ENCODE results near the gene KCNJ14.

Gene KCNJ14

GRCh38 chr19:48455171-48455907, at the start of gene KCNJ14:
Gene KCNJ14, plus strand, starts transcription at chr19:48455574. Its CDS starts 6,151 bp downstream, at chr19:48461725.
- no peak for DNase-seq (ENCODE audit: low read depth in 2 of 2)

GRCh38 chr19:48405850-48406249, 49.5 kb upstream of the KCNJ14 start:
- no peak for DNase-seq (ENCODE audit: low read depth in 2 of 2)

GRCh38 chr19:48413879-48414587, 41.3 kb upstream of the KCNJ14 start:
- DNase-seq (ENCODE audit: low read depth in 2 of 2) = no peak

- peak; percentile 57 to 80 for DNase-seq (ENCODE audit: low read depth in 2 of 2)
Observed at GRCh38 chr19:48415395-48415794, 40.0 kb upstream of the KCNJ14 start.

- DNase-seq (ENCODE audit: low read depth in 2 of 2) = no peak
Observed at GRCh38 chr19:48415806-48416221, 39.6 kb upstream of the KCNJ14 start.

- no peak for DNase-seq (ENCODE audit: low read depth in 2 of 2)
Observed at GRCh38 chr19:48417421-48417820, 38.0 kb upstream of the KCNJ14 start.

GRCh38 chr19:48418317-48419064, 36.9 kb upstream of the KCNJ14 start:
- DNase-seq (ENCODE audit: low read depth in 2 of 2) = no peak

GRCh38 chr19:48419158-48419920, 36.0 kb upstream of the KCNJ14 start:
- peak; percentile 71 to 74 for DNase-seq (ENCODE audit: low read depth in 2 of 2)

- DNase-seq (ENCODE audit: low read depth in 2 of 2) = no peak
Observed at GRCh38 chr19:48421548-48421947, 33.8 kb upstream of the KCNJ14 start.

- no peak for DNase-seq (ENCODE audit: low read depth in 2 of 2)
Observed at GRCh38 chr19:48424694-48425219, 30.6 kb upstream of the KCNJ14 start.

GRCh38 chr19:48428670-48429069, 26.7 kb upstream of the KCNJ14 start:
- DNase-seq (ENCODE audit: low read depth in 2 of 2) = no peak

- no peak for DNase-seq (ENCODE audit: low read depth in 2 of 2)
Observed at GRCh38 chr19:48433337-48433736, 22.0 kb upstream of the KCNJ14 start.

- DNase-seq (ENCODE audit: low read depth in 2 of 2) = no peak
Observed at GRCh38 chr19:48436586-48436985, 18.8 kb upstream of the KCNJ14 start.

- no peak for DNase-seq (ENCODE audit: low read depth in 2 of 2)
Observed at GRCh38 chr19:48441360-48442050, 13.9 kb upstream of the KCNJ14 start.

- DNase-seq (ENCODE audit: low read depth in 2 of 2) = no peak
Observed at GRCh38 chr19:48442116-48443035, 13.0 kb upstream of the KCNJ14 start.

GRCh38 chr19:48443256-48443655, 12.1 kb upstream of the KCNJ14 start:
- DNase-seq (ENCODE audit: low read depth in 2 of 2) = no peak

GRCh38 chr19:48443731-48444128, 11.6 kb upstream of the KCNJ14 start:
- DNase-seq (ENCODE audit: low read depth in 2 of 2) = no peak

GRCh38 chr19:48444129-48444935, 11.0 kb upstream of the KCNJ14 start:
- DNase-seq (ENCODE audit: low read depth in 2 of 2) = no peak

- no peak for DNase-seq (ENCODE audit: low read depth in 2 of 2)
Observed at GRCh38 chr19:48444936-48445200, 10.5 kb upstream of the KCNJ14 start.
